HepG2 (cell line): ENCODE results near the gene PHF2. TPM values are rescaled to one million over a fixed set of nuclear protein-coding genes. Genes with fewer than 3 reads are reported as not detected.
A peak's percentile ranks its signal among the peaks of the same experiment; 100 is the strongest.

Experiments used
- ATF7 ChIP-seq, 2 experiments: fragments of 450-650 bp in 1 of 2; sonication (generic) in 1 of 2; formaldehyde crosslinking in 1 of 2; IDR thresholded peaks; 2 replicates each; pipeline versions ENCODE4 v1.4.0 to v1.6.1; 2016 to 2020; ENCODE audit warnings: antibody characterized with exemption in 1 of 2, mild to moderate bottlenecking in 1 of 2, missing genetic modification reagents in 1 of 2
- CERS6 ChIP-seq: sonication (generic); formaldehyde crosslinking; IDR thresholded peaks from 2 replicates; pipeline ENCODE4 v1.5.0; 2020; ENCODE audit warnings: missing genetic modification reagents
- HCFC1 ChIP-seq: fragments of 150-350 bp; IDR thresholded peaks from 2 replicates; pipeline ENCODE4 v1.6.1; 2014; ENCODE audit warnings: low read depth, low read length
- JUN ChIP-seq: sonication (generic); formaldehyde crosslinking; IDR thresholded peaks from 2 replicates; pipeline ENCODE4 v1.4.0; 2020; ENCODE audit warnings: mild to moderate bottlenecking, missing genetic modification reagents
- MAX ChIP-seq: IDR thresholded peaks from 2 replicates; pipeline ENCODE4 v1.6.1; 2012; ENCODE audit warnings: inconsistent platforms
- NBN ChIP-seq: fragments of 450-650 bp; conservative IDR thresholded peaks from 2 replicates; pipeline ENCODE4 v1.6.1; 2017
- POLR2AphosphoS2 ChIP-seq: IDR thresholded peaks from 2 replicates; pipeline ENCODE4 v1.6.1; 2011; ENCODE audit warnings: low read depth, low read length, improper control_type of control experiment
- RCOR2 ChIP-seq: IDR thresholded peaks from 2 replicates; pipeline ENCODE4 v1.6.1; 2016; ENCODE audit warnings: missing biosample characterization, missing genetic modification reagents
- REPIN1 ChIP-seq: sonication (generic); formaldehyde crosslinking; IDR thresholded peaks from 2 replicates; pipeline ENCODE4 v1.8.0; 2022; ENCODE audit warnings: missing genetic modification reagents, low read depth, mild to moderate bottlenecking, borderline replicate concordance
- SMC3 ChIP-seq: IDR thresholded peaks from 2 replicates; pipeline ENCODE4 v1.6.1; 2011; ENCODE audit warnings: low read length, improper control_type of control experiment
- SMYD3 ChIP-seq: sonication (generic); formaldehyde crosslinking; IDR thresholded peaks from 2 replicates; pipeline ENCODE4 v1.8.1; 2023; ENCODE audit warnings: mild to moderate bottlenecking, missing genetic modification reagents
- SP5 ChIP-seq: IDR thresholded peaks from 2 replicates; pipeline ENCODE4 v1.6.1; 2016; ENCODE audit warnings: low read depth, borderline replicate concordance
- YEATS4 ChIP-seq: sonication (generic); formaldehyde crosslinking; IDR thresholded peaks from 2 replicates; pipeline ENCODE4 v1.4.0; 2020; ENCODE audit warnings: missing genetic modification reagents, borderline replicate concordance
- ZBTB37 ChIP-seq: sonication (generic); formaldehyde crosslinking; IDR thresholded peaks from 2 replicates; pipeline ENCODE4 v1.4.0; 2020; ENCODE audit warnings: mild to moderate bottlenecking, missing genetic modification reagents
- ZBTB46 ChIP-seq: sonication (generic); formaldehyde crosslinking; IDR thresholded peaks from 2 replicates; pipeline ENCODE4 v1.4.0; 2020; ENCODE audit warnings: mild to moderate bottlenecking, missing genetic modification reagents, borderline replicate concordance
- ZGPAT ChIP-seq: IDR thresholded peaks from 2 replicates; pipeline ENCODE4 v1.6.1; 2016; ENCODE audit warnings: mild to moderate bottlenecking
- ZMYM4 ChIP-seq: sonication (generic); formaldehyde crosslinking; IDR thresholded peaks from 2 replicates; pipeline ENCODE4 v1.8.1; 2023; ENCODE audit warnings: mild to moderate bottlenecking, missing genetic modification reagents
- ZNF10 ChIP-seq: sonication (generic); formaldehyde crosslinking; IDR thresholded peaks from 2 replicates; pipeline ENCODE4 v1.4.0; 2020; ENCODE audit warnings: mild to moderate bottlenecking, low read depth, missing genetic modification reagents, borderline replicate concordance
- ZNF207 ChIP-seq: fragments of 450-650 bp; IDR thresholded peaks from 2 replicates; pipeline ENCODE4 v1.6.1; 2016; ENCODE audit warnings: antibody characterized with exemption, borderline replicate concordance
- ZNF230 ChIP-seq: sonication (generic); formaldehyde crosslinking; IDR thresholded peaks from 2 replicates; pipeline ENCODE4 v1.4.0; 2020; ENCODE audit warnings: mild to moderate bottlenecking, missing genetic modification reagents
- ZNF30 ChIP-seq: sonication (generic); formaldehyde crosslinking; IDR thresholded peaks from 2 replicates; pipeline ENCODE4 v1.5.0; 2020; ENCODE audit warnings: mild to moderate bottlenecking, missing genetic modification reagents
- ZNF510 ChIP-seq: sonication (generic); formaldehyde crosslinking; IDR thresholded peaks from 2 replicates; pipeline ENCODE4 v1.4.0; 2020; ENCODE audit warnings: low read depth, mild to moderate bottlenecking, missing genetic modification reagents
- ZNF652 ChIP-seq: IDR thresholded peaks from 2 replicates; pipeline ENCODE4 v1.6.1; 2016; ENCODE audit warnings: low read depth, borderline replicate concordance
- ZNF850 ChIP-seq: sonication (generic); formaldehyde crosslinking; conservative IDR thresholded peaks from 2 replicates; pipeline ENCODE4 v1.9.0; 2021; ENCODE audit warnings: mild to moderate bottlenecking, missing genetic modification reagents
- polyA plus RNA-seq, 8 experiments: library from polyadenylated mRNA; depleted of rRNA in 3 of 8; stranded (reverse) in 7 of 8; unstranded in 1 of 8; fragments of >200 nt; fragmentation: Illumina TruSeq in 4 of 8; extraction: Trizol in 4 of 8; gene quantifications; 2 replicates each; pipeline versions ENCODE4 v1.2.1 to v1.2.3, GENCODE V29; 2011 to 2016; ENCODE audit warnings: low read depth in 4 of 8, missing spikeins in 1 of 8, mixed read lengths in 1 of 8; ENCODE audit not compliant: insufficient read depth in 1 of 8
- total RNA-seq, 5 experiments: library from RNA; depleted of rRNA; stranded (reverse); fragments of >200 nt; fragmentation: Illumina TruSeq; extraction: Trizol; gene quantifications; 2 replicates each; pipeline ENCODE4 v1.2.3, GENCODE V29; 2016; ENCODE audit warnings: low read depth in 1 of 5

Gene PHF2
- total and polyA plus RNA-seq, 2 of the 13 experiments (the other 11 are each of a cell fraction or from before 2014, with no cell fraction given): 6.6 to 9.1 TPM

- TF ChIP-seq POLR2AphosphoS2 (no peak), ZMYM4 (peak; percentile 83), ZNF230 (CRISPR knock-in tag) (peak; percentile 47; the same call in 1 of the 2 replicates), ZNF850 (CRISPR knock-in tag) (no peak), ZNF652 (no peak), SMC3 (no peak; the same call in 1 of the 2 replicates), NBN (no peak), MAX (0 out of 2 replicates have a peak, but pooled peaks have one; percentile 18), ZNF207 (no peak), JUN (no peak), CERS6 (no peak), SMYD3 (CRISPR knock-in tag) (peak; percentile 59; the same call in 1 of the 2 replicates), ATF7 (IDR thresholded peaks at IDR 0.05) (no peak), ATF7 (CRISPR knock-in tag; IDR thresholded peaks at IDR 0.05) (0 out of 2 replicates have a peak, but pooled peaks have one; percentile 14), HCFC1 (no peak), YEATS4 (CRISPR knock-in tag) (peak; percentile 82; the same call in 1 of the 2 replicates), SP5 (CRISPR knock-in tag) (peak; percentile 59; the same call in 1 of the 2 replicates), ZGPAT (CRISPR knock-in tag) (peak; percentile 93), RCOR2 (CRISPR knock-in tag) (0 out of 2 replicates have a peak, but pooled peaks have one; percentile 30), ZBTB37 (CRISPR knock-in tag) (no peak), ZNF30 (CRISPR knock-in tag) (no peak), REPIN1 (CRISPR knock-in tag) (peak; percentile 47; the same call in 1 of the 2 replicates), ZBTB46 (CRISPR knock-in tag) (no peak), ZNF510 (CRISPR knock-in tag) (no peak), ZNF10 (CRISPR knock-in tag) (no peak)
These were observed 9.7 kb upstream of the PHF2 start (continued) for GRCh38 chr9:93566408-93567270.
